GDM1 (cell line): ENCODE measurements around the gene DENR.

Experiments
- DNase-seq: peaks from one replicate; lab custom pipeline; 2025; lab: John Stamatoyannopoulos, UW

The DENR gene

GRCh38 chr12:122820138-122820537, 67.5 kb downstream of the DENR start:
- no peak for DNase-seq
